Measurements from ENCODE around the gene ZNF488. TPM values are rescaled to one million over a fixed set of nuclear protein-coding genes. Genes with fewer than 3 reads are reported as not detected.

Gene ZNF488
- total RNA-seq, 1 experiment from 2014 or later, result 2.7 TPM

GRCh38 chr10:47414227-47414592, 30.1 kb upstream of the ZNF488 start:
- no peak for DNase-seq
- Histone ChIP-seq H3K4me1 (no peaks in the 10 kb centered on the region), H3K27me3 (no peaks in the 10 kb centered on the region), H3K36me3 (no peaks in the 10 kb centered on the region), H3K9me3 (replicated peaks) (no peaks in the 10 kb centered on the region), H3K27ac (no peak overlapping the region), H3K4me3 (no peak overlapping the region)

DNA sequence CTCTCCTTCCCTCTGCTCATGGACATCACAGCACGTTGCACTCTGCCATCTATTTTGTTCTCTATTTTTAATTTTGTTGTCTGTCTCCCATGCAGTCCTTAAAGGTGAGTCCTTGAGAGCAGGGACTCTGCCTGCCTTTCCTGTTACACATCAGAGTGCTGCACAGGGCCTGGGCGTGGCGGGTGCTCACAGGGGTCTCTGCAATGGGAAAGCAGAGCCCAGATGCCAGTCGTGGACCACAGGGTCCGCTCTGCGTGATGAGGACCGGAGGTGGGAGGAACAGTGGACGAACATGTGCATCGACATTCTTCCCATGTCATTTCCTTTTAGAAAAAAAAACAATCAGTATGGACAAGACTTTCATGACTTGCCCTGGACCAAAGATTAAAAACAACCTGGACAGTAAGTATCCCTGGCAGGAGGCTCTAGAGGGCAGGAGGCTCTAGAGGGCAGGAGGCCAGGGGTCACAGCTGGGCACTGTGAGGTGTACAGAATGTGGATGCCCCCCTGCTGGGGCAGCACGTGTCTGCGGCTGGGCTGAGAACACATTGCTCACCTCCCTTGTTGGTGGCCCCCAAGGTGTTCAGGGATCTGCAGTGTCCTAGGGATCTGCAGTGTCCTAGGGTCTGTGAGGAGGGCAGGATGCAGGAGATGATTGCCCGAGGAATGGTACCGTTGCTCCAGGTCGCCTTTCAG, 29.6 kb upstream of the ZNF488 start:
- no peak overlapping the region for H3K4me3 ChIP-seq
- H3K9me3 ChIP-seq (replicated peaks), result no peaks in the 10 kb centered on the region
- no peaks in the 10 kb centered on the region for H3K27me3 ChIP-seq
- DNase-seq, result no peak
- no peak overlapping the region for H3K27ac ChIP-seq
- no peaks in the 10 kb centered on the region for H3K36me3 ChIP-seq
- no peaks in the 10 kb centered on the region for H3K4me1 ChIP-seq

DNA sequence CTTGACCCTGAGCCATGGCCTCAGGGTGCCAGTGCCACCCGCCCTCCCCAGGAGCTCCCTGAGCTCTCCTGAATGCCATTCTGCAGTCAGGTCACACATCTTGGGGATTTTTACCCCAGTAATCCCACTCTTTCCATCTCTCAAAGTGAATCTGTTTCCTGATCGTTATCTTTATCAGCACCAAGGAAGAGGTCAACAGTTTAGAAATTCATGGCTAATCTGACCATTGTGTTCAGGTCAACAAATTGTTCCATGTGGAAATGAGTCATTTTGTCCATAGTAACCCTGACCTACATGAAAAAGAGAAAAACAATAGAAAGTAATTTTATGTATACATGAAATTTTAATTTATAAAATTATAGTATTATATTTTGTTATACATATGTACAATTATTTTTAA, 28.8 kb upstream of the ZNF488 start:
- H3K27me3 ChIP-seq, result no peaks in the 10 kb centered on the region
- no peak for DNase-seq
- H3K27ac ChIP-seq, result no peak overlapping the region
- no peaks in the 10 kb centered on the region for H3K36me3 ChIP-seq
- no peaks in the 10 kb centered on the region for H3K4me1 ChIP-seq
- H3K9me3 ChIP-seq (replicated peaks), result no peaks in the 10 kb centered on the region
- H3K4me3 ChIP-seq, result no peak overlapping the region

GRCh38 chr10:47412177-47412730, 28.2 kb upstream of the ZNF488 start:
- H3K27ac ChIP-seq, result no peak overlapping the region
- H3K4me1 ChIP-seq, result no peaks in the 10 kb centered on the region
- DNase-seq, result no peak
- no peaks in the 10 kb centered on the region for H3K27me3 ChIP-seq
- H3K4me3 ChIP-seq, result no peak overlapping the region
- H3K36me3 ChIP-seq, result no peaks in the 10 kb centered on the region
- H3K9me3 ChIP-seq (replicated peaks), result no peaks in the 10 kb centered on the region

GRCh38 chr10:47410862-47411261, 26.8 kb upstream of the ZNF488 start:
- Histone ChIP-seq H3K4me1 (no peaks in the 10 kb centered on the region), H3K27ac (no peak overlapping the region), H3K27me3 (no peaks in the 10 kb centered on the region), H3K4me3 (no peak overlapping the region), H3K9me3 (replicated peaks) (no peaks in the 10 kb centered on the region), H3K36me3 (no peaks in the 10 kb centered on the region)
- no peak for DNase-seq

DNA sequence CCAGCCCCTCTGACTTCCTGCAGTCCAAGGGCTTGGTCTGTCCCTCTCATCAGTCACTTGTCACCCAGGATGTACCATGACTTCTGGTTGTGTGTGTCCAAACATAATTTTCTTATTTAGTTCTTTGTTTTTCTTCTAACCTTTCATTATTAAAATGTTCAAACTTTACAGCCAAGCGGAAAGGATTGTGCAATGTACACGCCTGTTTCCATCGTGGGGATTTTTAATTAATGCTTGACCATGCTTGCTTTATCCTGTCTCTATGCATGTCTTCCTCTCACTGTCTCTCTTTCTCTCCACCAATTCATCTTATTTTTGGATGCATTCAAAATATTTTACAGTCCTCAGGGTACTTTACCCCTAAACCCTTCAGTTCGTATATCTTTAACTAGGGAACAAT, 26.2 kb upstream of the ZNF488 start:
- no peak overlapping the region for H3K4me3 ChIP-seq

DNA sequence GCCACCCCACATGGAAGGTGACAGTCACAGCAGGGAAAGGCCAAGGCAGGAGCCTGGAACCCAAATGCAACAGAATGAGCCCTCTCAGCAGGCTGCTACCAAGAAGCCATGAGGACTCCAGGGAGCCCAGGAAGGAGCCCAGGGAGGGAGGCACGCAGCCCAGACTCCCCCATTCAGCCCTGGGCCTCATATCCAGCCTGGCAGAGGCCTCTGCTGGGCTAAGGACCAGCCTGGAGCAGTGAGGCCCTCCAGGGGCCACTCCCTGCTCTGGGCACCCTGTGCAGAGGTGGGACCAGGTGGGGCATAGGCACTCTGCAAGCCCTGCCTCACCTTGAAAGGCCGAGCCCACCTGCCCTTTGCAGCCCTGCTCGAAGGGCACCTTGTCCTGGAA, 25.8 kb upstream of the ZNF488 start:
- H3K27me3 ChIP-seq, result no peaks in the 10 kb centered on the region
- no peak overlapping the region for H3K27ac ChIP-seq
- no peaks in the 10 kb centered on the region for H3K36me3 ChIP-seq
- H3K9me3 ChIP-seq (replicated peaks), result no peaks in the 10 kb centered on the region
- no peak for DNase-seq
- no peaks in the 10 kb centered on the region for H3K4me1 ChIP-seq
- no peak overlapping the region for H3K4me3 ChIP-seq

More for the DNA sequence above, 26.2 kb upstream of the ZNF488 start:
- H3K27me3 ChIP-seq, result no peaks in the 10 kb centered on the region
- no peaks in the 10 kb centered on the region for H3K9me3 ChIP-seq (replicated peaks)
- no peak for DNase-seq
- no peaks in the 10 kb centered on the region for H3K36me3 ChIP-seq
- H3K4me1 ChIP-seq, result no peaks in the 10 kb centered on the region
- H3K27ac ChIP-seq, result no peak overlapping the region

GRCh38 chr10:47409171-47409865, 25.2 kb upstream of the ZNF488 start:
- no peaks in the 10 kb centered on the region for H3K4me1 ChIP-seq

DNA sequence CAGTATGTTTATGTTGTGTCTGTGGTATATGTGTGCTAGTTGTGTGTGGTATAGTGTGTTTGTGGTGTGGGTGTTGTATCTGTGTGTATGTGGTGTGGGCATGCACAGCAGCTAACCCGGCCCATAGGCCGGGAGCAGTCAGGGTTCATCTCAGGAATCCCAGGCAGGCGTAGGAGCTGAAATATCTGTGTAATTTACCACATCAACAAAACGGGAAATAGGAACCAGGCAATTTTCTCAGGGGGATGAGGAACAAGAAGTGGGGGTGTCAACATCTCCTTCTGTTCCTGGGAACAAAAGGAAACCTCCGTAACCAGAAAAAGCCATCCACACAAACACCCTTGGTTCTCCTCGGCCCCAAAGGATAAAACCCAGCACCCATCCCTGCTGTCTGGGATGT, 24.5 kb upstream of the ZNF488 start:
- no peak for DNase-seq
- Histone ChIP-seq H3K4me1 (no peaks in the 10 kb centered on the region), H3K9me3 (replicated peaks) (no peaks in the 10 kb centered on the region), H3K36me3 (no peaks in the 10 kb centered on the region), H3K27ac (no peak overlapping the region), H3K4me3 (no peak overlapping the region), H3K27me3 (no peaks in the 10 kb centered on the region)

More at GRCh38 chr10:47409171-47409865, 25.2 kb upstream of the ZNF488 start:
- peak in 1 of 2 experiments; percentile 4 for DNase-seq
- no peaks in the 10 kb centered on the region for H3K36me3 ChIP-seq
- no peaks in the 10 kb centered on the region for H3K27me3 ChIP-seq
- no peaks in the 10 kb centered on the region for H3K9me3 ChIP-seq (replicated peaks)
- H3K4me3 ChIP-seq, result no peak overlapping the region
- H3K27ac ChIP-seq, result no peak overlapping the region

DNA sequence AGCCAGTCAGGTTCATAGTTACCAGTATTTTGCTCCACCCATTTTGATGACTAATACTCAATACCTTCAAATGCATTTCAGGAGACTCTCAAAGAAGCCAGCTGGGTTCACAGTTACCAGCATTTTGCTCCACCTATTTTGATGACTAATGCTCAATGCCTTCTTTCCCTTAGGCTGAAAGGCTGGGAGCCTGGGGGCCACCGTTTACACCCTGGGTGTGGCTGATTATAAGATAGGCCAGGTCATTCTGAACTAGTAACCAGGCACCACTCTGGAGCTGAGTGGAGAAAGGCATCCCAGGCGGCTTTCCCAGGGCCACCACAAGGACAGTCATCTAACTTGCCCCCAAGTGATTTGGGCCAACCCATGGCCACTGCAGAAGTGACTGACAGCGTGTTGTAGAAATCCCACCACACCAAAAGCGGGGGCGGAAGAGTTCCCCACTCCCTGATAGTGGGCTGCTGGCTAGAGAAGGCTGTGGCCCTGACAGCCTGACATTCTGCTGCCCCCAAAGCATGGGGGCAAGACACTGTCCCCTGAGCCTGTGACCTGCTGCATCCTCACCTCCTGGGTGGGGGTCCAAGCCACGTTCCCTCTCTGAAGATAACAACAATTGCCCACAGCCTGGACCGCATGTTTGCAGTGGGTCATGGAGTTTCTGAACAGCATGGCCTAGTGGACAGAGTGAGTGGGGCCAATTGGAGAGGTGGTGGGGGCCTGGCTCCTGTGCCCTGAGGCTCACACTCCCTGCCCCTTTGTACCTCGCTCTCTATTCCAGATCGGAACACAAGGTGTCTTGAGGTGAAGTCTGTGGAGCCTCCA, 23.0 kb upstream of the ZNF488 start:
- Histone ChIP-seq H3K27ac (no peak overlapping the region), H3K27me3 (no peaks in the 10 kb centered on the region), H3K4me1 (peaks cover 11% of the 10 kb centered on the region), H3K4me3 (no peak overlapping the region), H3K9me3 (replicated peaks) (no peaks in the 10 kb centered on the region), H3K36me3 (no peaks in the 10 kb centered on the region)
- DNase-seq, result peak in 1 of 2 experiments; percentile 10

GRCh38 chr10:47406548-47406869, 22.4 kb upstream of the ZNF488 start:
- peaks cover 16% of the 10 kb centered on the region for H3K4me1 ChIP-seq
- no peaks in the 10 kb centered on the region for H3K9me3 ChIP-seq (replicated peaks)
- no peaks in the 10 kb centered on the region for H3K36me3 ChIP-seq
- no peak overlapping the region for H3K27ac ChIP-seq
- DNase-seq, result no peak
- no peaks in the 10 kb centered on the region for H3K27me3 ChIP-seq
- H3K4me3 ChIP-seq, result no peak overlapping the region

DNA sequence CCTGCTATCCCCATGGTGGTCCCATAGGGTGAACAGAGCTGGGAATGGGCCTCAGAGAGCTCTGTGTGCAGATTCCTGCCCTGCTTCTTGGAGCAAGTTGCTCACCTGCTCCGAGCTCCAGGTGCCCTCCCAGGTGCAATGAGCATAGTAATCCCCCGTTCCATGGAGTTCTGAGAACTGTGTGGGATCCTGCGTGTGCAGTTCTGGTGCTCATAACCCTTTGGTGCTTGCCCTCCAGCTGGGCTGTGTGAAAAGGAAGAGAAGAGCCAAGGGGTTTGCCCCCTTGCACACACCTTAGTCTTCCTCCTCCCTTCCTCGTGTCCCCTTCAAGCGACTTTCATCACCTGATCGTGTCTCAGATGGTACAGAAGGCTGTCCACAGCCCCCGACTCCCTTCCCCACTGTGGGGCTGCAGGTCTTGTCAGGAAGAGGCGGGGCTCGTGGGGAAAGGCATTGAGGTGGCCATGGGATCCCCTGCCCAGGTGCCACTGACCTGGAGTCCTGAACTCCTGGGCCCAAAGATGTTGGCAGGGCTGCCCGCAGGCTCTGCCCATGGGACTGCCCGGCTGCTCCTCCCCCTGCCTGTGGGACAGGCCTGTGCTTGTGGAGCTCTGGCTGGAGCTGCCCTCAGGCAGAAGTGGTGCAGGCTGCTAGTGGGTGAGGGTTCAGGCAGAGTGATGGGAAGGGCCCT, 21.9 kb upstream of the ZNF488 start:
- Histone ChIP-seq H3K9me3 (replicated peaks) (no peaks in the 10 kb centered on the region), H3K4me3 (no peak overlapping the region), H3K27me3 (no peaks in the 10 kb centered on the region), H3K4me1 (peaks cover 16% of the 10 kb centered on the region), H3K27ac (no peak overlapping the region), H3K36me3 (no peaks in the 10 kb centered on the region)
- no peak for DNase-seq

DNA sequence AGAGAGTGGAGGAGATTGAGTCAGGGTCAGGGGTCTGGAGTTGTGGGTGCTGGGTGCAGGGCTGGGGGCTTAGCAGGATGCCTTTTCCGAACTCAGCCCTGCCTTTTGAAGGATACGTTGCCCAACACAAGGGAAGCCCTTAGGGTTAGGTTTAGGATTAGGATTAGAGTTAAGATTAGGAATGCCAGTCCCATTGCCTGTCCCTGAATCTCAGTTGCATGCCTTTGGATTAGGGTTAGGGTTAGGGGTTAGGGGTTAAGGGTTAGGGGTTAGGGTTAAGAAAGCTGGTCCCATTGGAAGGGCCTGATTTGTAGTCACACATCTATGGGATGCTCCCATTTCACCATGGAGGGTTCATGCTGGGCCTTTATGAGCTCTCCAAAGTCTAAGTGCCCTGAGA, 20.8 kb upstream of the ZNF488 start:
- Histone ChIP-seq H3K4me3 (no peak overlapping the region), H3K4me1 (peaks cover 16% of the 10 kb centered on the region), H3K27ac (no peak overlapping the region), H3K9me3 (replicated peaks) (no peaks in the 10 kb centered on the region), H3K27me3 (no peaks in the 10 kb centered on the region), H3K36me3 (no peaks in the 10 kb centered on the region)
- no peak for DNase-seq

DNA sequence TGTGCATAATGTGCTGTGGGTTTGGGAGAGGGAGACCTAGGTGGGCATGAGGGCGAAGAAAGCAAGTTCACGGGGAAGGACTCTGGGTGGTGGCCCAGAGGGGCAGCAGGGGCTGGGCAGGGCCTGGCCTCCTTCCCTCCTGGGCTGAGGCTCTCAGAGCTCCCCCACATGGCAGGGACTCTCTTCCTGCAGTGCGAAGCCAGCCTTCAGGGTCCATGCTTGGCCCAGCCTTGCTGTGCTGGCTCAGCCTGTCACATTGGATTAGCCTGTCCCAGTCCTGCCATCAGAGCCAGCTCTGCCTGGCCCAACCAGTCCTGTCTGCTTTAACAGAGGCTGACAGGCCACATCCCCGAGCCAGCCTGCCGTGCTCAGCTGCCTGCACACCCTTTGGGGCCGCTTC, 20.4 kb upstream of the ZNF488 start:
- Histone ChIP-seq H3K4me1 (peaks cover 16% of the 10 kb centered on the region), H3K27me3 (no peaks in the 10 kb centered on the region), H3K36me3 (no peaks in the 10 kb centered on the region), H3K27ac (no peak overlapping the region), H3K4me3 (no peak overlapping the region), H3K9me3 (replicated peaks) (no peaks in the 10 kb centered on the region)
- no peak for DNase-seq
